Fibroblast of mammary gland (primary cell): ENCODE data around the gene CFAP68.

Experiments used
- DNase-seq: peaks from one replicate; pipeline ENCODE4 v3.0.0-alpha.2; 2010; ENCODE audit warnings: low read depth
- H3K4me3 ChIP-seq: 2 replicates; pipeline ENCODE4 v1.5.1; 2011; ENCODE audit warnings: low read depth, mild to moderate bottlenecking, low read length, moderate library complexity; ENCODE audit not compliant: control insufficient read depth
- TF ChIP-seq, protein P1 (sequence below): conservative IDR thresholded peaks from 2 replicates; pipeline ENCODE4 v1.5.1; 2011; ENCODE audit warnings: low read depth, low read length, inconsistent platforms; ENCODE audit not compliant: control insufficient read depth, insufficient read depth

Gene CFAP68

GRCh38 chr11:111916768-111917167 lies 37.4 kb downstream of the CFAP68 start:
- DNase-seq = no peak
- TF ChIP-seq, protein P1, sequence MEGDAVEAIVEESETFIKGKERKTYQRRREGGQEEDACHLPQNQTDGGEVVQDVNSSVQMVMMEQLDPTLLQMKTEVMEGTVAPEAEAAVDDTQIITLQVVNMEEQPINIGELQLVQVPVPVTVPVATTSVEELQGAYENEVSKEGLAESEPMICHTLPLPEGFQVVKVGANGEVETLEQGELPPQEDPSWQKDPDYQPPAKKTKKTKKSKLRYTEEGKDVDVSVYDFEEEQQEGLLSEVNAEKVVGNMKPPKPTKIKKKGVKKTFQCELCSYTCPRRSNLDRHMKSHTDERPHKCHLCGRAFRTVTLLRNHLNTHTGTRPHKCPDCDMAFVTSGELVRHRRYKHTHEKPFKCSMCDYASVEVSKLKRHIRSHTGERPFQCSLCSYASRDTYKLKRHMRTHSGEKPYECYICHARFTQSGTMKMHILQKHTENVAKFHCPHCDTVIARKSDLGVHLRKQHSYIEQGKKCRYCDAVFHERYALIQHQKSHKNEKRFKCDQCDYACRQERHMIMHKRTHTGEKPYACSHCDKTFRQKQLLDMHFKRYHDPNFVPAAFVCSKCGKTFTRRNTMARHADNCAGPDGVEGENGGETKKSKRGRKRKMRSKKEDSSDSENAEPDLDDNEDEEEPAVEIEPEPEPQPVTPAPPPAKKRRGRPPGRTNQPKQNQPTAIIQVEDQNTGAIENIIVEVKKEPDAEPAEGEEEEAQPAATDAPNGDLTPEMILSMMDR = no peak
- H3K4me3 ChIP-seq = no peak overlapping the region

DNA sequence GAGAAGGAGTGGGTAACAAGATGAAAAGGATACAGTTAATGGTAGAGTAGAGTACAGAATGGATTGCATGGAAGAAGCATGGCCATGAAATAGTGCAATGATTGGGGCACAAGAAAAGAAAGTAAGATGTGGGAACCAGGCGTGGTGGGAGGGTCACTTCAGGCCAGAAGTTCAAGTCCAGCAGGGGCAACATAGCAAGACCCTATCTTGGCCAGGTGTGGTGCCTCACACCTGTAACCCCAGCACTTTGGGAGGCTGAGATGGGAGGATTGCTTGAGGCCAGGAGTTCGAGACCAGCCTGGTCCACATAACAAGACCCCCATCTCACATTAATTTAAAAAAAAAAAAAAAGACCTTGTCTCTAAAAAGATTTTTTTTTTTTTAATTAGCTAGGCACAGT lies 38.0 kb downstream of the CFAP68 start:
- TF ChIP-seq, protein P1 = no peak
- no peak overlapping the region for H3K4me3 ChIP-seq
- no peak for DNase-seq

DNA sequence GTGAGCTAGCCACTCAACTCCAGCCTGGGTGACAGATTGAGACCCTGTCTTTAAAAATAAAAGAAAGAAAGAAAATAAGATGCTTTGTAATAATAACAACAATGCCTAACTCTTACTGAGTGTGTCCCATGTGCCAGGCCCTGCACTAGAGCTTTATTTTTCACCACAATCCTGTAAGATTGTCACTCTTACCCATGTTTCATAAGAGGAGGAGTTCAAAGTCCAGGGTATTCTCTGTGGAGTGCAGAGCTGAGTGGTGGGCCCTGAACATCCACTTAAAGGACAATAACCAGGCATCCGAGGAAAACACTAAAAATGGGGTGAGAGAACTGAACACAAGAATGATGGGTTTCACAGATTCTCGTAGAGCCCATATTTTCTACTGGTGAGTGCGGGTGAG lies 38.4 kb downstream of the CFAP68 start:
- no peak overlapping the region for H3K4me3 ChIP-seq
- TF ChIP-seq, protein P1 = no peak
- DNase-seq = no peak

DNA sequence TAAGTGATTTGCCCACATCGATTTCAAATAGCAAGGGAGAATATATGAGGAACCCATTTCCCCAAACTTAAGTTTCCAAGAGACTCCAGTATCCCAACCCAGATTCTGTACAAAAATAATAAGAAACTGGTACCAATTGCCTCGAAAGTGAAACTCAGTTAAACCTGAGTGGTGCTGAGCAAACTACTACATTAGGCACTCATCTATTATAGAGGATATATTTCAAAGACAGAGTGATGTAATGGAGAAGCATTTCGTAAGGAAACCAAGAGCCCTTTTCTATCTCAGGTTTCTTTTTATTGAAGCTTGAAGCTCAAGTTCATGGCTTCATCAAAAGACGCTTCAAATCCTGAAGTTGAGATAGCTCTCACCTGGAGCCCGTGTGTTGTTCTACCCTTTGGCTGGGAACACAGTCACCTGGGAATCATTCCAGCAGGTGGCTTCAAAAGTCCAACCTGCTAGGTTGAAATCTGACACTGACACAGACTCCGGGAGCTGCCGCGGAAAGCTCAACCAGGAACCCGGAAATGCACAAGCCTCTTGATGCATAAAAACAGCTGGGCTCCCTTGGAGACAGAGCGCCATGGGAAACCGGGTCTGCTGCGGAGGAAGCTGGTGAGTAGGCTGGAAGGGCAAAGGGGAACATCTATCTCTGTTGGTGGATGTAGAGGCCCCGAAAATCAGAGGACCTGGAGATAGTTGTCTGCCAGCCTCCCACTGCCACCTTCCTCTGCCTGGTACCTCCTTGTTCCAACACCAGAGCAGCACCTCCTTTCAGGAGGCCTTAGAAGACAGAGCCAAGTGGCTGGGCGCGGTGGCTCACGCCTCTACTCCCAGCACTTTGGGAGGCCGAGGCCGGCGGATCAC lies 39.3 kb downstream of the CFAP68 start, which contains the start of gene C11orf52:
Gene C11orf52 (plus strand): TSS at position 524 of the 867 bp plus-strand sequence. CDS start 60 bp downstream, at position 584.
- no peak for DNase-seq
- no peak within 1 kb of the TSS for H3K4me3 ChIP-seq
- TF ChIP-seq, protein P1 = no peak

GRCh38 chr11:111920908-111921307 lies 41.6 kb downstream of the CFAP68 start:
- DNase-seq = no peak
- no peak overlapping the region for H3K4me3 ChIP-seq
- TF ChIP-seq, protein P1 = no peak

DNA sequence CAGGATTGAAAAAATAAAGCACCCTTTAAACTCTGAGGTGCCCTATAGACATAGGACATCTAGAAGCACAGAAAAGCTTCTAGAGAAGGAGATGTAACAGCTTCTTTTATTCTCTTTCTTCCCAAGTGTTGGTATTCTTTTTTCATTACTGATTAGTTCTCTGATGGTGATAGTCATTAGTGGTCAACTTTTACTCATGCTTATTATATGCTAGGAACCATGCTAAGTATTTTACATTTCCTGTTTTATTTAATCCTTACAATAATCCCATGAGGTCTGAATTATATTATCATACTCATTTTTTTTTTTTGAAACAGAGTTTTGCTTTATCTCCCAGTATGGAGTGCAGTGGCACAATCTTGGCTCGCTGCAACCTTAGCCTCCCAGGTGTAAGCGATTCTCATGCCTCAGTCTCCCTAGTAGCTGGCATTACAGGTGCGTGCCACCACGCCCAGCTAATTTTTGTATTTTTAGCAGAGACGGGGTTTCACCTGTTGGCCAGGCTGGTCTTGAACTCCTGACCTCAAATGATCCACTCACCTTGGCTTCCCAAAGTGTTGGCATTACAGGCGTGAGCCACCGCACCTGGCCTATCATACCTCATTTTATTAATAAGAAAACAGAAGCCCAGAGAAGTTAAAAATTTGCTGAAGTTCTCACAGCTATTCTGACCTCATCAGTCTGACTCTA lies 42.3 kb downstream of the CFAP68 start:
- TF ChIP-seq, protein P1 = no peak
- no peak overlapping the region for H3K4me3 ChIP-seq
- DNase-seq = no peak
